MCF 10A (cell line): Measurements from ENCODE around the gene CWC15. TPM values are rescaled to one million over a fixed set of nuclear protein-coding genes. Genes with fewer than 3 reads are reported as not detected.

Source experiments
- BruUV-seq: library from RNA; stranded (reverse); fragments of 400-500 nt; replicated peaks from 2 replicates; lab custom pipeline; 2021; lab: Mats Ljungman, UMichigan
- CTCF ChIA-PET: fragments of 300-600 bp; sonication (Branson Sonifier 250); formaldehyde crosslinking; extraction: SDS; loops from one replicate; lab custom pipeline; 2021; ENCODE audit warnings: antibody characterized with exemption, inconsistent platforms; lab: Yijun Ruan, JAX
- POLR2A ChIA-PET: fragments of 300-600, 350-650 bp; sonication (Branson Sonifier 250); formaldehyde crosslinking; extraction: SDS; loops from one replicate; lab custom pipeline; 2020; ENCODE audit warnings: antibody characterized with exemption, inconsistent platforms; lab: Yijun Ruan, JAX
- DNase-seq: peaks from one replicate; pipeline ENCODE4 v3.0.0-alpha.2; 2018; ENCODE audit not compliant: unreplicated experiment
- H3K27ac Mint-ChIP-seq: one replicate; pipeline ENCODE4 v1.8.0; 2022; ENCODE audit warnings: mild to moderate bottlenecking, low read depth, mixed read lengths; ENCODE audit not compliant: unreplicated experiment
- H3K27me3 Mint-ChIP-seq: one replicate; pipeline ENCODE4 v1.8.0; 2022; ENCODE audit warnings: mixed read lengths; ENCODE audit not compliant: insufficient read depth, unreplicated experiment
- H3K36me3 Mint-ChIP-seq: one replicate; pipeline ENCODE4 v1.8.0; 2022; ENCODE audit warnings: mild to moderate bottlenecking, moderate library complexity, mixed read lengths; ENCODE audit not compliant: insufficient read depth, unreplicated experiment
- H3K4me1 Mint-ChIP-seq: one replicate; pipeline ENCODE4 v1.8.0; 2022; ENCODE audit warnings: mixed read lengths; ENCODE audit not compliant: insufficient read depth, unreplicated experiment
- H3K4me3 Mint-ChIP-seq: one replicate; pipeline ENCODE4 v1.8.0; 2022; ENCODE audit warnings: mild to moderate bottlenecking, moderate library complexity, mixed read lengths; ENCODE audit not compliant: unreplicated experiment
- H3K9me3 Mint-ChIP-seq: one replicate; pipeline ENCODE4 v1.8.0; 2022; ENCODE audit warnings: mixed read lengths; ENCODE audit not compliant: unreplicated experiment
- CTCF ChIP-seq: fragments of 200-600 bp; IDR thresholded peaks from one replicate; pipeline ENCODE4 v1.8.0; 2022; ENCODE audit warnings: antibody characterized with exemption, mild to moderate bottlenecking; ENCODE audit not compliant: unreplicated experiment
- intact Hi-C: fragments of 100-400 bp; cut with micrococcal nuclease; formaldehyde crosslinking; loops from 2 replicates; pipeline ENCODE4 v1.14.1; 2022
- total RNA-seq: library from RNA; stranded (reverse); gene quantifications from 2 replicates; pipeline ENCODE4 v1.2.3, GENCODE V29; 2022

Gene CWC15
- total RNA-seq, 1 experiment from 2014 or later = 61.9 TPM

GRCh38 chr11:94924612-94925011, 48.7 kb downstream of the CWC15 start:
- H3K27ac Mint-ChIP-seq = no peak overlapping the region

GRCh38 chr11:94924171-94924572, 49.2 kb downstream of the CWC15 start:
- no peaks in the 10 kb centered on the region for H3K9me3 Mint-ChIP-seq
- CTCF ChIA-PET = interaction anchor here (0.6 to 0.7 kb wide), 3 partner anchors 12 to 336 kb away, joined by 3 to 4 read pairs (median 3); no protein-coding TSS in a partner anchor
- intact Hi-C loops = no loop called here
- H3K4me3 Mint-ChIP-seq = no peak overlapping the region
- TF ChIP-seq CTCF = no peak
- H3K27ac Mint-ChIP-seq = no peak overlapping the region
- POLR2A ChIA-PET = no interaction called here
- no peak for DNase-seq
- H3K36me3 Mint-ChIP-seq = no peaks in the 10 kb centered on the region
- no peaks in the 10 kb centered on the region for H3K27me3 Mint-ChIP-seq
- no TSS peak for BruUV-seq
- H3K4me1 Mint-ChIP-seq = no peaks in the 10 kb centered on the region

More at GRCh38 chr11:94924612-94925011, 48.7 kb downstream of the CWC15 start:
- CTCF ChIA-PET = interaction anchor here (0.6 to 0.7 kb wide), 2 partner anchors 13 to 336 kb away, joined by 3 read pairs; no protein-coding TSS in a partner anchor
- DNase-seq = no peak
- no peak for TF ChIP-seq CTCF
- Mint-ChIP-seq H3K4me1 (no peaks in the 10 kb centered on the region), H3K27me3 (no peaks in the 10 kb centered on the region), H3K36me3 (no peaks in the 10 kb centered on the region), H3K4me3 (no peak overlapping the region), H3K9me3 (no peaks in the 10 kb centered on the region)
- no TSS peak for BruUV-seq
- intact Hi-C loops = no loop called here
- POLR2A ChIA-PET = no interaction called here

- intact Hi-C loops = no loop called here
- no peaks in the 10 kb centered on the region for H3K27me3 Mint-ChIP-seq
- CTCF ChIA-PET = interaction anchor here (1.0 to 1.1 kb wide), 2 partner anchors 10 to 881 kb away, joined by 3 to 4 read pairs; no protein-coding TSS in a partner anchor
- no TSS peak for BruUV-seq
- no peak for TF ChIP-seq CTCF
- H3K4me3 Mint-ChIP-seq = no peak overlapping the region
- H3K36me3 Mint-ChIP-seq = no peaks in the 10 kb centered on the region
- POLR2A ChIA-PET = no interaction called here
- no peaks in the 10 kb centered on the region for H3K9me3 Mint-ChIP-seq
- no peak overlapping the region for H3K27ac Mint-ChIP-seq
- H3K4me1 Mint-ChIP-seq = no peaks in the 10 kb centered on the region
- no peak for DNase-seq
Observed at GRCh38 chr11:94923004-94923334, 50.4 kb downstream of the CWC15 start.

- ChIA-PET POLR2A (no interaction called here), CTCF (interaction anchor here (0.6 to 1.1 kb wide), 3 partner anchors 8 to 882 kb away, joined by 3 to 4 read pairs (median 3); no protein-coding TSS in a partner anchor)
- TF ChIP-seq CTCF = no peak
- no peak for DNase-seq
- BruUV-seq = no TSS peak
- Mint-ChIP-seq H3K9me3 (no peaks in the 10 kb centered on the region), H3K27ac (no peak overlapping the region), H3K4me3 (no peak overlapping the region), H3K4me1 (no peaks in the 10 kb centered on the region), H3K36me3 (no peaks in the 10 kb centered on the region), H3K27me3 (no peaks in the 10 kb centered on the region)
- intact Hi-C loops = no loop called here
Observed at GRCh38 chr11:94922321-94923003, 50.9 kb downstream of the CWC15 start.
